GM06990 (cell line): Measurements from ENCODE around the gene MAB21L3.

Experiments
- DNase-seq: peaks from one replicate; pipeline ENCODE4 v3.0.0-alpha.2; 2011; ENCODE audit not compliant: insufficient read length; ENCODE audit errors: extremely low read depth
- H3K27me3 ChIP-seq: replicated peaks from 2 replicates; pipeline ENCODE4 v1.6.0; 2011; ENCODE audit warnings: low read length; ENCODE audit not compliant: control insufficient read depth, insufficient read depth
- H3K36me3 ChIP-seq: 2 replicates; pipeline ENCODE4 v1.5.1; 2011; ENCODE audit warnings: low read length; ENCODE audit not compliant: control insufficient read depth, insufficient read depth
- H3K4me3 ChIP-seq: replicated peaks from 2 replicates; pipeline ENCODE4 v1.5.1; 2011; ENCODE audit warnings: low read depth, mild to moderate bottlenecking, control low read depth, low read length
- CTCF ChIP-seq: IDR thresholded peaks from 2 replicates; pipeline ENCODE4 v1.5.1; 2011; ENCODE audit warnings: low read length, control low read depth, mild to moderate bottlenecking, inconsistent platforms; ENCODE audit not compliant: insufficient read depth, poor library complexity, severe bottlenecking

The MAB21L3 gene

GRCh38 chr1:116110567-116111523 is at the start of gene MAB21L3:
TSS of gene MAB21L3 (plus strand) at chr1:116111399. CDS start at chr1:116112616, 1,217 bp downstream.
- Histone ChIP-seq H3K27me3 (no peaks in the 10 kb centered on the region), H3K36me3 (no peaks in the 10 kb centered on the region), H3K4me3 (no peak within 1 kb of the TSS)
- DNase-seq: no peak
- no peak for TF ChIP-seq CTCF

GRCh38 chr1:116062201-116062600 is 49.0 kb upstream of the MAB21L3 start:
- no peaks in the 10 kb centered on the region for H3K36me3 ChIP-seq
- H3K4me3 ChIP-seq: no peak overlapping the region
- no peak for DNase-seq
- no peak for TF ChIP-seq CTCF
- no peaks in the 10 kb centered on the region for H3K27me3 ChIP-seq

GRCh38 chr1:116064616-116065015 is 46.6 kb upstream of the MAB21L3 start:
- Histone ChIP-seq H3K27me3 (no peaks in the 10 kb centered on the region), H3K36me3 (no peaks in the 10 kb centered on the region), H3K4me3 (no peak overlapping the region)
- no peak for TF ChIP-seq CTCF
- DNase-seq: no peak

GRCh38 chr1:116066868-116067565 is 44.2 kb upstream of the MAB21L3 start:
- Histone ChIP-seq H3K27me3 (no peaks in the 10 kb centered on the region), H3K4me3 (no peak overlapping the region), H3K36me3 (no peaks in the 10 kb centered on the region)
- no peak for DNase-seq
- TF ChIP-seq CTCF: no peak

GRCh38 chr1:116067566-116067890 is 43.7 kb upstream of the MAB21L3 start:
- Histone ChIP-seq H3K27me3 (no peaks in the 10 kb centered on the region), H3K36me3 (no peaks in the 10 kb centered on the region), H3K4me3 (no peak overlapping the region)
- TF ChIP-seq CTCF: no peak
- DNase-seq: no peak
